Activated CD4-positive, alpha-beta T cell treated with anti-CD3 and anti-CD28 coated beads for 36 hours (primary cell): Measurements from ENCODE around the gene PRKAG2. TPM values are rescaled to one million over a fixed set of nuclear protein-coding genes. Genes with fewer than 3 reads are reported as not detected.

ENCODE experiments used
- ATAC-seq: fragments of 200-7000 bp; cut with Tn5 transposase; one replicate; pipeline ENCODE4 v1.10.0; 2021; ENCODE audit warnings: mild to moderate bottlenecking, moderate library complexity
- CTCF ChIA-PET: fragments of 350-600 bp; sonication (Branson Sonifier 250); formaldehyde crosslinking; loops from one replicate; lab custom pipeline; 2021; ENCODE audit warnings: antibody characterized with exemption; lab: Charles Lee
- POLR2A ChIA-PET: fragments of 350-600 bp; sonication (Branson Sonifier 250); formaldehyde crosslinking; loops from one replicate; lab custom pipeline; 2021; ENCODE audit warnings: antibody characterized with exemption, inconsistent platforms; lab: Charles Lee
- DNase-seq: peaks from one replicate; pipeline ENCODE4 v3.0.0-alpha.2; 2020
- H3K27ac Mint-ChIP-seq: one replicate; pipeline ENCODE4 v1.8.0; 2021; ENCODE audit warnings: mixed read lengths
- H3K27me3 Mint-ChIP-seq: one replicate; pipeline ENCODE4 v1.8.0; 2021; ENCODE audit warnings: mixed read lengths
- H3K36me3 Mint-ChIP-seq: one replicate; pipeline ENCODE4 v1.8.0; 2021; ENCODE audit warnings: low read depth, mixed read lengths
- H3K4me1 Mint-ChIP-seq: one replicate; pipeline ENCODE4 v1.8.0; 2021; ENCODE audit warnings: mixed read lengths
- H3K4me3 Mint-ChIP-seq: one replicate; pipeline ENCODE4 v1.8.0; 2021; ENCODE audit warnings: mild to moderate bottlenecking, moderate library complexity, mixed read lengths
- H3K9me3 Mint-ChIP-seq: one replicate; pipeline ENCODE4 v1.8.0; 2021; ENCODE audit warnings: low read depth, mixed read lengths
- intact Hi-C, 2 experiments: fragments of 100-400 bp; cut with DNase I in 1 of 2; cut with micrococcal nuclease in 1 of 2; formaldehyde crosslinking; loops; one replicate each; pipeline versions ENCODE4 v1.14.2 to v1.15.1; 2022 to 2024; cut with DNase I, micrococcal nuclease
- total RNA-seq, 2 experiments: library from RNA; stranded (reverse); gene quantifications; one replicate each; pipeline ENCODE4 v1.2.3, GENCODE V29; 2021

Gene PRKAG2
- total RNA-seq, 2 experiments from 2014 or later = 19.6 to 21.5 TPM

GRCh38 chr7:151762583-151763245 lies 114.2 kb downstream of the PRKAG2 start:
- Mint-ChIP-seq H3K36me3 (peaks cover 3% of the 10 kb centered on the region), H3K27ac (no peak overlapping the region), H3K4me1 (peaks cover 27% of the 10 kb centered on the region), H3K4me3 (no peak overlapping the region), H3K27me3 (no peaks in the 10 kb centered on the region), H3K9me3 (no peaks in the 10 kb centered on the region)
- no peak for ATAC-seq
- CTCF ChIA-PET = interaction anchor here (0.9 kb wide), 2 partner anchors 13 to 20 kb away, joined by 3 read pairs; no protein-coding TSS in a partner anchor
- no peak for DNase-seq
- intact Hi-C loops = no loop called here
- POLR2A ChIA-PET = no interaction called here

DNA sequence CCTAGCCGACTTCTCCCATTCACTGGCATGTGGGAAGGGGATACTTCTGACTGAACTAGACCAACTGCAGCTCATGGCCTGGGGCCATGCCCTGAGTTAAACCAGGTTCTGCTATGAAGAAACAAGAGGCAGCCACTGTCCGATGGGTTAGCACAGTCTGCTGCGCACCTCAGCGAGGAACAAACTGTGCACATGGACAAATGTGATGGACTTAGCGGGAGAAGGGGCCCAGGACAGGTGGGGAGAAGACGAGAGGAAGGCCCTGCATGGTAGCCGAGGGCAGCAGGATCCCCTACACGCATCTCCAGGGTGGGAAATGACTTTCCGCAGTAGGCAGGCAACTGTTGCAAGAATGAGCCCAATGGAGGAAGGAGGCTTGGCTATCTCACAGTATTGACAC lies 115.0 kb downstream of the PRKAG2 start:
- ChIA-PET POLR2A (no interaction called here), CTCF (interaction anchor here (0.9 to 3.8 kb wide), 2 partner anchors 12 to 136 kb away, joined by 3 to 15 read pairs; no protein-coding TSS in a partner anchor)
- intact Hi-C loops = no loop called here
- Mint-ChIP-seq H3K4me1 (peaks cover 20% of the 10 kb centered on the region), H3K27ac (no peak overlapping the region), H3K4me3 (no peak overlapping the region), H3K27me3 (no peaks in the 10 kb centered on the region), H3K9me3 (no peaks in the 10 kb centered on the region), H3K36me3 (peaks cover 3% of the 10 kb centered on the region)
- ATAC-seq = no peak
- no peak for DNase-seq

DNA sequence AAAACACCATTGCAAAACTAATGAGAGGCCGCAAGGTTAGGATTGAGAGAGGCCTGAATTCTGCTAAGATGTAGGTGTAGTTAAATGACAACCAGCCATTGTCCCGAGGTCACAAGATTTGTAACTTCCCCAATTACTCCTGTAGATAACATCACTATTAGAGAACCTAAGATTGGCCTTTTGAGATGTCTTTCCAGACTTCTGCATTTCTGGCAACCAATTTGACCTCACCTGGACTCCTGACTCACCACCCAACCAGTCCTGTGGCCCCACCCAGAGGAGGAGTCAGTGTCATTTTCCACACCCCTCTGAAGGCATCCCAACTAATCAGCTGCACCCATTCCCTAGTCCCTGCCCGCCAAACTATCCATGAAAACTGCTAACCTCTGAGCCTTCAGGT lies 115.7 kb downstream of the PRKAG2 start:
- intact Hi-C loops = no loop called here
- POLR2A ChIA-PET = no interaction called here
- Mint-ChIP-seq H3K4me3 (no peak overlapping the region), H3K9me3 (no peaks in the 10 kb centered on the region), H3K27me3 (no peaks in the 10 kb centered on the region), H3K4me1 (peaks cover 22% of the 10 kb centered on the region), H3K36me3 (peaks cover 3% of the 10 kb centered on the region), H3K27ac (no peak overlapping the region)
- DNase-seq (no peak), ATAC-seq (no peak)
- CTCF ChIA-PET = interaction anchor here (0.6 to 3.8 kb wide), 5 partner anchors 8 to 161 kb away, joined by 3 to 30 read pairs (median 14); no protein-coding TSS in a partner anchor

GRCh38 chr7:151759591-151760042 lies 117.3 kb downstream of the PRKAG2 start:
- Mint-ChIP-seq H3K36me3 (no peaks in the 10 kb centered on the region), H3K4me1 (peaks cover 25% of the 10 kb centered on the region), H3K4me3 (no peak overlapping the region), H3K9me3 (no peaks in the 10 kb centered on the region), H3K27ac (no peak overlapping the region), H3K27me3 (no peaks in the 10 kb centered on the region)
- DNase-seq (peak; percentile 75), ATAC-seq (peak; percentile 40)
- ChIA-PET POLR2A (interaction anchor here (0.5 kb wide), 1 partner anchor 383 kb away, joined by 3 read pairs; no protein-coding TSS in a partner anchor), CTCF (interaction anchor here (0.6 to 4.1 kb wide), 36 partner anchors 9 to 393 kb away, joined by 3 to 30 read pairs (median 4); no protein-coding TSS in a partner anchor)
- intact Hi-C loops = loop anchor here (1.0 to 10.0 kb wide), 8 partner anchors 133 to 444 kb away; partner anchors contain the start of gene RHEB (in 1 of the 2)

DNA sequence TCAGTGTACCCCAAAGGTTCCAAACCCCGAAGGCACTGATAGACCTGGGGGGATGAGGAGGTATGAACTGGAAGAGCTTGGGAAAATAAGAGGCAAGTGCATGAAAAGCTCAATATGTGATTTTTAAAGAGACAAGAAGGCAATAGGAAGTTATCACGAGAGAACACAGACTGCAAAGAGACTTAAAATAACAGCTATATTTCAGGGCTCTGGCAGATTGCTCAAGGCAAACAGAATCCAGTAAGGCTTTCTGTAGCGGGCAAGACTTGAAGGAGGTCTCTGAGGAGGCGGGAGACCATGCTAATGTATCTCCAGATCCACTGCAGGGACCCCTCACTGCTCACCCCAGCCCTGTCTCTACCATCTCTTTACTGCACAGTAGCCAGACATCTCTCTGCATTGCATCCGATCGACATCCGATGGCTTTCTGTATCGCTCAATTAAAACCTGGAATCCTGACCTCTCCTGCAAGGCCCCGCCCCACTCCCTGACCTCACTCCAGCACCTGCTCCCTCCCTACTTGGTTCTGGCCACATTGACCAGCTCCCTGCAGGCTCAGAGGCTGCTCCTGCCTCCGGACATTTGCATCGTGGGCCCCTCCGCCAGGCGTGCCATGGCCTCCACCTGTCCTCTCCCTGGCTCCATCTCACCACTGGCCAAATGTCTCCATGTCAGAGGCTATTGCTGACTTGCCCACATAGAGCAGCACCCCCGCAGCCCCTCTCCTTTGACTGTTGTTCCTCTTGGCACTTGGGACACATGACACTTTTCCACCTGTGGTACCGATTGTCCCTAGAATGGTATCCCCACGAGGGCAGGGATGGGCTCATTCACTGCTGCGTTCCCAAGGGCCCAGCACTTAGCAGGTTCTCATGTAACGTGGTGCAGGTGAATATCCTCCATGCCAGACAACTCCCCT lies 118.0 kb downstream of the PRKAG2 start:
- H3K9me3 Mint-ChIP-seq = no peaks in the 10 kb centered on the region
- no peaks in the 10 kb centered on the region for H3K36me3 Mint-ChIP-seq
- ChIA-PET CTCF (interaction anchor here (0.6 to 4.1 kb wide), 27 partner anchors 9 to 389 kb away, joined by 3 to 30 read pairs (median 4); no protein-coding TSS in a partner anchor), POLR2A (no interaction called here)
- DNase-seq (no peak), ATAC-seq (no peak)
- no peak overlapping the region for H3K4me3 Mint-ChIP-seq
- H3K4me1 Mint-ChIP-seq = peaks cover 25% of the 10 kb centered on the region
- no peak overlapping the region for H3K27ac Mint-ChIP-seq
- H3K27me3 Mint-ChIP-seq = no peaks in the 10 kb centered on the region
- intact Hi-C loops = loop anchor here (1.0 to 10.0 kb wide), 8 partner anchors 133 to 444 kb away; partner anchors contain the start of gene RHEB (in 1 of the 2)

- POLR2A ChIA-PET = interaction anchor here (0.6 to 0.8 kb wide), 2 partner anchors 240 to 406 kb away, joined by 3 to 6 read pairs; no protein-coding TSS in a partner anchor
These were observed 119.6 kb downstream of the PRKAG2 start for GRCh38 chr7:151757274-151757673.

GRCh38 chr7:151756866-151757265 lies 120.0 kb downstream of the PRKAG2 start:
- H3K27ac Mint-ChIP-seq = peak overlapping the region; percentile 88
- ATAC-seq (no peak), DNase-seq (no peak)
- ChIA-PET CTCF (interaction anchor here (0.7 to 4.1 kb wide), 12 partner anchors 8 to 633 kb away, joined by 3 to 25 read pairs (median 4); no protein-coding TSS in a partner anchor), POLR2A (interaction anchor here (0.6 kb wide), 2 partner anchors 402 to 405 kb away, joined by 3 to 4 read pairs; no protein-coding TSS in a partner anchor)
- H3K9me3 Mint-ChIP-seq = no peaks in the 10 kb centered on the region
- no peak overlapping the region for H3K4me3 Mint-ChIP-seq
- H3K27me3 Mint-ChIP-seq = no peaks in the 10 kb centered on the region
- intact Hi-C loops = loop anchor here (2.0 to 10.0 kb wide), 4 partner anchors 238 to 405 kb away; partner anchors contain the start of gene RHEB (in 2 of the 2)
- peaks cover 25% of the 10 kb centered on the region for H3K4me1 Mint-ChIP-seq
- H3K36me3 Mint-ChIP-seq = peaks cover 3% of the 10 kb centered on the region

More at GRCh38 chr7:151757274-151757673, 119.6 kb downstream of the PRKAG2 start:
- intact Hi-C loops = loop anchor here (2.0 to 10.0 kb wide), 4 partner anchors 238 to 405 kb away; partner anchors contain the start of gene RHEB (in 2 of the 2)
- DNase-seq (no peak), ATAC-seq (no peak)
- H3K9me3 Mint-ChIP-seq = no peaks in the 10 kb centered on the region
- H3K27me3 Mint-ChIP-seq = no peaks in the 10 kb centered on the region
- H3K4me1 Mint-ChIP-seq = peaks cover 25% of the 10 kb centered on the region
- no peak overlapping the region for H3K4me3 Mint-ChIP-seq
- CTCF ChIA-PET = interaction anchor here (0.7 to 4.1 kb wide), 11 partner anchors 8 to 406 kb away, joined by 3 to 25 read pairs (median 3); no protein-coding TSS in a partner anchor
- no peaks in the 10 kb centered on the region for H3K36me3 Mint-ChIP-seq
- peak overlapping the region; percentile 19 for H3K27ac Mint-ChIP-seq

GRCh38 chr7:151756076-151756731 lies 120.7 kb downstream of the PRKAG2 start:
- no peaks in the 10 kb centered on the region for H3K9me3 Mint-ChIP-seq
- DNase-seq (peak; percentile 80), ATAC-seq (peak; percentile 96)
- ChIA-PET CTCF (interaction anchor here (0.6 to 4.1 kb wide), 11 partner anchors 9 to 632 kb away, joined by 3 to 25 read pairs (median 4); no protein-coding TSS in a partner anchor), POLR2A (interaction anchor here (0.6 kb wide), 1 partner anchor 401 kb away, joined by 4 read pairs; no protein-coding TSS in a partner anchor)
- H3K4me1 Mint-ChIP-seq = peaks cover 25% of the 10 kb centered on the region
- H3K36me3 Mint-ChIP-seq = peaks cover 6% of the 10 kb centered on the region
- no peaks in the 10 kb centered on the region for H3K27me3 Mint-ChIP-seq
- peak overlapping the region; percentile 88 for H3K27ac Mint-ChIP-seq
- intact Hi-C loops = loop anchor here (2.0 to 10.0 kb wide), 4 partner anchors 237 to 404 kb away; partner anchors contain the start of gene RHEB (in 2 of the 2)
- peak overlapping the region; percentile 43 for H3K4me3 Mint-ChIP-seq

DNA sequence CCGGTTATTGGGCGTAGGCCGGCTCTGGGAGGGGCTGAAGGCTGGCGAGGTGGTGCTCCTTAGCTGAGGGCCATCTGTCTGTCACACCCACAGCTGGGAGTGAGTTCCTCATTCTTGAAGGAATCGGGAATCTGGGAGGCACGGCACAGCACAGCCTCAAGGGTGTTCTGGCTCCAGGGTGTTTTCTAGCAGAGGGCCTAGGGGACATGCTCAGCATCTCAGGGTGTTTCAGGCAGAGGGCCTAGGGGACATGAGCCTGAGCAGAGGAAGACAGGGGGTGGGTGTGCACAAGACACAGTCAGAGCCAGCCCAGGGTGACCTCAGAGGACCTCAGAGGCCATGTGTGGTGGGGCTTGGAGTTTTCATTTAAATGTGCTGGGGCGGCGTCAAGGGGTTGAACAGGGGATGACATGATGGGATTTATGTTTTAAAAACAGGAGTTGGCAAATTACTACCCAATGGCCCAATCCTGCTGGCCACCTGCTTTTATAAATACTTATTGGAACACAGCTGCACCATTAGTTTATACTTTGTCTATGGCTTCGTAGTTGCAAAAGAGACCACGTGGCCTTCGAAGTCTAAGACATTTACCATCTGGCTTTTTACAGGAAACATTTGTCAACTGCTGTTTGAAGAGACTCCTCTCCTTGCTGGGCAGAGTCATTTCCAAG lies 121.6 kb downstream of the PRKAG2 start:
- POLR2A ChIA-PET = no interaction called here
- no peak for DNase-seq
- H3K9me3 Mint-ChIP-seq = no peaks in the 10 kb centered on the region
- peak overlapping the region; percentile 88 for H3K27ac Mint-ChIP-seq
- no peaks in the 10 kb centered on the region for H3K27me3 Mint-ChIP-seq
- ATAC-seq = no peak
- intact Hi-C loops = loop anchor here (5.0 to 10.0 kb wide), 3 partner anchors 238 to 403 kb away; partner anchors contain the start of gene RHEB (in 1 of the 2)
- H3K36me3 Mint-ChIP-seq = peaks cover 6% of the 10 kb centered on the region
- CTCF ChIA-PET = interaction anchor here (0.6 to 1.7 kb wide), 3 partner anchors 19 to 198 kb away, joined by 3 to 4 read pairs (median 4); no protein-coding TSS in a partner anchor
- peaks cover 25% of the 10 kb centered on the region for H3K4me1 Mint-ChIP-seq
- H3K4me3 Mint-ChIP-seq = no peak overlapping the region
